ENCODE results near the gene LYPD6B. TPM values are rescaled to one million over a fixed set of nuclear protein-coding genes. Genes with fewer than 3 reads are reported as not detected.

The LYPD6B gene
- total and polyA plus RNA-seq, 10 of the 15 experiments (the other 5 are each of a cell fraction or from before 2014, with no cell fraction given): 1.0 to 6.6 (median 4.0) TPM

DNA sequence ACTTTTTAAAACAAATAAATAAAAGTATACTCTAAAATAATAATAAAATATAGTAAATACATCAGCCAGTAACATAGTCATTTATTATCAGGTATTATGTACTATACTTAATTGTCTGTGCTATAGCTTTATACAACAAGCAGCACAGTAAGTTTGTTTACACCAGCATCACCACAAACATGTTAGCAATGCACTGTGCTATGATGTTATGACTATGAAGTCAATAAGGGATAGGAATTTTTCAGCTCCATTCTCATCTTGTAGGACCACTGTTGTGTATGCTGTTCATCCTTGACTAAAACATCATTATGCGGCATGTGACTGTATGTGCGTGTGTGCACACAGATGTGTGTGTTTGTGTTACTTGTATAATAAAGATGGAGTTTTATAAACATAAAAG is 137.5 kb downstream of the LYPD6B start:
- Histone ChIP-seq H3K9me3 (replicated peaks; ENCODE audit: control insufficient read depth, insufficient read depth, low read length) (peaks cover under 1% of the 10 kb centered on the region; the same call in 1 of the 3 replicates), H4K20me1 (ENCODE audit: control insufficient read depth, insufficient read depth) (no peaks in the 10 kb centered on the region), H3K36me3 (ENCODE audit: control insufficient read depth in 2 of 2, insufficient read depth in 2 of 2, low read length in 1 of 2) (no peaks in the 10 kb centered on the region), H3K27ac (ENCODE audit: control insufficient read depth, insufficient read depth) (no peak overlapping the region), H3K4me3 (no peak overlapping the region), H3K27me3 (replicated peaks in 1 of 2; ENCODE audit: control insufficient read depth in 2 of 2, insufficient read depth in 2 of 2, low read length in 1 of 2) (no peaks in the 10 kb centered on the region), H3K4me2 (ENCODE audit: control insufficient read depth, insufficient read depth) (no peak overlapping the region), H3K79me2 (ENCODE audit: control insufficient read depth, insufficient read depth, low read length) (no peaks in the 10 kb centered on the region), H3K9ac (ENCODE audit: control insufficient read depth, insufficient read depth, low read length) (no peak overlapping the region), H3K4me1 (ENCODE audit: control insufficient read depth, insufficient read depth, low read length) (no peaks in the 10 kb centered on the region), H2AFZ (ENCODE audit: control insufficient read depth, low read depth, low read length) (no peak overlapping the region)
- DNase-seq (ENCODE audit: low read depth, low spot score): no peak
- CTCF ChIA-PET: no interaction called here
- BruUV-seq (replicated peaks): no TSS peak
- intact Hi-C loops (cut with micrococcal nuclease; ENCODE audit: unreplicated experiment) (no loop called here), in situ Hi-C loops (cut with MboI) (no loop called here)
- FAIRE-seq: no peak
- WGBS (ENCODE audit: insufficient coverage, insufficient replicate concordance, low lambda C conversion rate, missing lambda C conversion rate): 57% methylated on average over 2 of the region's 2 CpGs
- ATAC-seq: no peak
- RAD21 ChIA-PET (ENCODE audit: unreplicated experiment): no interaction called here
- SMC1A ChIA-PET (ENCODE audit: uncharacterized antibody, unreplicated experiment): interaction anchor here (0.8 kb wide), 1 partner anchor 399 kb away, joined by 4 read pairs; no protein-coding TSS in a partner anchor
- POLR2A ChIA-PET: no interaction called here
- TF ChIP-seq PAX5 (IDR thresholded peaks at IDR 0.05; ENCODE audit: borderline replicate concordance, low read depth, low read length) (no peak), NFIC (IDR thresholded peaks at IDR 0.05; ENCODE audit: low read depth, low read length) (no peak), POLR2A (IDR thresholded peaks at IDR 0.05; ENCODE audit: low read depth, low read length) (no peak), POU2F2 (IDR thresholded peaks at IDR 0.05; ENCODE audit: borderline replicate concordance, low read depth, low read length) (no peak), MYC (IDR thresholded peaks at IDR 0.05; ENCODE audit: insufficient read depth, insufficient read length, insufficient replicate concordance, low read length, severe bottlenecking) (no peak), MEF2A (IDR thresholded peaks at IDR 0.05; ENCODE audit: insufficient read depth, low read depth, low read length) (no peak), MTA3 (IDR thresholded peaks at IDR 0.05; ENCODE audit: borderline replicate concordance, low read length) (no peak), CREB1 (IDR thresholded peaks at IDR 0.05; ENCODE audit: low read depth) (no peak), POLR2AphosphoS2 (IDR thresholded peaks at IDR 0.05; ENCODE audit: low read depth, low read length) (no peak)
- TF ChIP-seq, protein P1, sequence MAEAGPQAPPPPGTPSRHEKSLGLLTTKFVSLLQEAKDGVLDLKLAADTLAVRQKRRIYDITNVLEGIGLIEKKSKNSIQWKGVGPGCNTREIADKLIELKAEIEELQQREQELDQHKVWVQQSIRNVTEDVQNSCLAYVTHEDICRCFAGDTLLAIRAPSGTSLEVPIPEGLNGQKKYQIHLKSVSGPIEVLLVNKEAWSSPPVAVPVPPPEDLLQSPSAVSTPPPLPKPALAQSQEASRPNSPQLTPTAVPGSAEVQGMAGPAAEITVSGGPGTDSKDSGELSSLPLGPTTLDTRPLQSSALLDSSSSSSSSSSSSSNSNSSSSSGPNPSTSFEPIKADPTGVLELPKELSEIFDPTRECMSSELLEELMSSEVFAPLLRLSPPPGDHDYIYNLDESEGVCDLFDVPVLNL (IDR thresholded peaks at IDR 0.05; ENCODE audit: low read depth, low read length): no peak
- TF ChIP-seq, protein P2, sequence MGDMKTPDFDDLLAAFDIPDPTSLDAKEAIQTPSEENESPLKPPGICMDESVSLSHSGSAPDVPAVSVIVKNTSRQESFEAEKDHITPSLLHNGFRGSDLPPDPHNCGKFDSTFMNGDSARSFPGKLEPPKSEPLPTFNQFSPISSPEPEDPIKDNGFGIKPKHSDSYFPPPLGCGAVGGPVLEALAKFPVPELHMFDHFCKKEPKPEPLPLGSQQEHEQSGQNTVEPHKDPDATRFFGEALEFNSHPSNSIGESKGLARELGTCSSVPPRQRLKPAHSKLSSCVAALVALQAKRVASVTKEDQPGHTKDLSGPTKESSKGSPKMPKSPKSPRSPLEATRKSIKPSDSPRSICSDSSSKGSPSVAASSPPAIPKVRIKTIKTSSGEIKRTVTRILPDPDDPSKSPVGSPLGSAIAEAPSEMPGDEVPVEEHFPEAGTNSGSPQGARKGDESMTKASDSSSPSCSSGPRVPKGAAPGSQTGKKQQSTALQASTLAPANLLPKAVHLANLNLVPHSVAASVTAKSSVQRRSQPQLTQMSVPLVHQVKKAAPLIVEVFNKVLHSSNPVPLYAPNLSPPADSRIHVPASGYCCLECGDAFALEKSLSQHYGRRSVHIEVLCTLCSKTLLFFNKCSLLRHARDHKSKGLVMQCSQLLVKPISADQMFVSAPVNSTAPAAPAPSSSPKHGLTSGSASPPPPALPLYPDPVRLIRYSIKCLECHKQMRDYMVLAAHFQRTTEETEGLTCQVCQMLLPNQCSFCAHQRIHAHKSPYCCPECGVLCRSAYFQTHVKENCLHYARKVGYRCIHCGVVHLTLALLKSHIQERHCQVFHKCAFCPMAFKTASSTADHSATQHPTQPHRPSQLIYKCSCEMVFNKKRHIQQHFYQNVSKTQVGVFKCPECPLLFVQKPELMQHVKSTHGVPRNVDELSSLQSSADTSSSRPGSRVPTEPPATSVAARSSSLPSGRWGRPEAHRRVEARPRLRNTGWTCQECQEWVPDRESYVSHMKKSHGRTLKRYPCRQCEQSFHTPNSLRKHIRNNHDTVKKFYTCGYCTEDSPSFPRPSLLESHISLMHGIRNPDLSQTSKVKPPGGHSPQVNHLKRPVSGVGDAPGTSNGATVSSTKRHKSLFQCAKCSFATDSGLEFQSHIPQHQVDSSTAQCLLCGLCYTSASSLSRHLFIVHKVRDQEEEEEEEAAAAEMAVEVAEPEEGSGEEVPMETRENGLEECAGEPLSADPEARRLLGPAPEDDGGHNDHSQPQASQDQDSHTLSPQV (IDR thresholded peaks at IDR 0.05): no peak
- TF ChIP-seq, protein P3, sequence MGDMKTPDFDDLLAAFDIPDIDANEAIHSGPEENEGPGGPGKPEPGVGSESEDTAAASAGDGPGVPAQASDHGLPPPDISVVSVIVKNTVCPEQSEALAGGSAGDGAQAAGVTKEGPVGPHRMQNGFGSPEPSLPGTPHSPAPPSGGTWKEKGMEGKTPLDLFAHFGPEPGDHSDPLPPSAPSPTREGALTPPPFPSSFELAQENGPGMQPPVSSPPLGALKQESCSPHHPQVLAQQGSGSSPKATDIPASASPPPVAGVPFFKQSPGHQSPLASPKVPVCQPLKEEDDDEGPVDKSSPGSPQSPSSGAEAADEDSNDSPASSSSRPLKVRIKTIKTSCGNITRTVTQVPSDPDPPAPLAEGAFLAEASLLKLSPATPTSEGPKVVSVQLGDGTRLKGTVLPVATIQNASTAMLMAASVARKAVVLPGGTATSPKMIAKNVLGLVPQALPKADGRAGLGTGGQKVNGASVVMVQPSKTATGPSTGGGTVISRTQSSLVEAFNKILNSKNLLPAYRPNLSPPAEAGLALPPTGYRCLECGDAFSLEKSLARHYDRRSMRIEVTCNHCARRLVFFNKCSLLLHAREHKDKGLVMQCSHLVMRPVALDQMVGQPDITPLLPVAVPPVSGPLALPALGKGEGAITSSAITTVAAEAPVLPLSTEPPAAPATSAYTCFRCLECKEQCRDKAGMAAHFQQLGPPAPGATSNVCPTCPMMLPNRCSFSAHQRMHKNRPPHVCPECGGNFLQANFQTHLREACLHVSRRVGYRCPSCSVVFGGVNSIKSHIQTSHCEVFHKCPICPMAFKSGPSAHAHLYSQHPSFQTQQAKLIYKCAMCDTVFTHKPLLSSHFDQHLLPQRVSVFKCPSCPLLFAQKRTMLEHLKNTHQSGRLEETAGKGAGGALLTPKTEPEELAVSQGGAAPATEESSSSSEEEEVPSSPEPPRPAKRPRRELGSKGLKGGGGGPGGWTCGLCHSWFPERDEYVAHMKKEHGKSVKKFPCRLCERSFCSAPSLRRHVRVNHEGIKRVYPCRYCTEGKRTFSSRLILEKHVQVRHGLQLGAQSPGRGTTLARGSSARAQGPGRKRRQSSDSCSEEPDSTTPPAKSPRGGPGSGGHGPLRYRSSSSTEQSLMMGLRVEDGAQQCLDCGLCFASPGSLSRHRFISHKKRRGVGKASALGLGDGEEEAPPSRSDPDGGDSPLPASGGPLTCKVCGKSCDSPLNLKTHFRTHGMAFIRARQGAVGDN (IDR thresholded peaks at IDR 0.05): no peak
- TF ChIP-seq, protein P4, sequence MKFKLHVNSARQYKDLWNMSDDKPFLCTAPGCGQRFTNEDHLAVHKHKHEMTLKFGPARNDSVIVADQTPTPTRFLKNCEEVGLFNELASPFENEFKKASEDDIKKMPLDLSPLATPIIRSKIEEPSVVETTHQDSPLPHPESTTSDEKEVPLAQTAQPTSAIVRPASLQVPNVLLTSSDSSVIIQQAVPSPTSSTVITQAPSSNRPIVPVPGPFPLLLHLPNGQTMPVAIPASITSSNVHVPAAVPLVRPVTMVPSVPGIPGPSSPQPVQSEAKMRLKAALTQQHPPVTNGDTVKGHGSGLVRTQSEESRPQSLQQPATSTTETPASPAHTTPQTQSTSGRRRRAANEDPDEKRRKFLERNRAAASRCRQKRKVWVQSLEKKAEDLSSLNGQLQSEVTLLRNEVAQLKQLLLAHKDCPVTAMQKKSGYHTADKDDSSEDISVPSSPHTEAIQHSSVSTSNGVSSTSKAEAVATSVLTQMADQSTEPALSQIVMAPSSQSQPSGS (IDR thresholded peaks at IDR 0.05; ENCODE audit: low read length): no peak
